HG03095 (cell line): ENCODE data around the gene GABARAPL2.
A peak's percentile ranks its signal among the peaks of the same experiment; 100 is the strongest.
"Not testable (repeated sequence)": the region's sequence is repeated elsewhere in the genome, so short reads cannot be mapped to it uniquely, and the experiment has no call there.

Source experiments
- ATAC-seq: cut with Tn5 transposase; IDR thresholded peaks from one replicate; pipeline ENCODE4 v1.9.1; 2021; ENCODE audit warnings: moderate library complexity; ENCODE audit not compliant: unreplicated experiment

Gene GABARAPL2, protein sequence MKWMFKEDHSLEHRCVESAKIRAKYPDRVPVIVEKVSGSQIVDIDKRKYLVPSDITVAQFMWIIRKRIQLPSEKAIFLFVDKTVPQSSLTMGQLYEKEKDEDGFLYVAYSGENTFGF

DNA sequence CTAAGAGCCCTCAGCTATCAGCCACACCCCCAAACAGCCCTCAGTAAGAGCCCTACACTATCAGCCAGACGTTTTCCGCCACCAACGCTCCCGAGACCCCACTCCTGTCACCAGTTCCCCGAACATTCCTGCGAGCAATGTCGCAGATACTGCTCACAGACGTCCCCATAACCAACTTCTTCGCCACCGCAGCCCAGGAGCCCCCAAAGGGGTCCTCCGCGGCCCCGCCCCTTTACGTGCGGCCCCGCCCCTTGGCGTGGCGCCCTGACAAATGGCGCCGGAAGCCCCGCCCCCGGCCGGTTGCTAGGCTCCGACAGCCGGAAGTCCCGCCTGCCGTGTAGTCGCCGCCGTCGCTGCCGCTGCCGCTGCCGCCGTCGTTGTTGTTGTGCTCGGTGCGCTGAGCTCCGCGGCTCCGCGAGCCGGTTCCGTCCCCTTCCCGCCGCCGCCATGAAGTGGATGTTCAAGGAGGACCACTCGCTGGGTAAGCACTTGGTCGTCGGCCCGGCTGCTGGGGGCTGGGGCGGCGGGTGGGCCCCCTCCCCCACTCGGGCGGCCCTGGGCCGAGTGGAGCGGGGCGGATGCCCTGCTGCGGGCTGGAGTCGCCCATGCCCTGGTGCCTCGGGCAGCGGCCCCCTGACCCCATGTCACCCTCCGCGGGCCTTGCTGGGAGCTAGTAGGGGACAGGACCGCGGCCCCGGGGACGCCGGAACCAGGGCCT, at the start of gene GABARAPL2:
Gene GABARAPL2 (plus strand): TSS at position 340 of the 718 bp plus-strand sequence. CDS start 108 bp downstream, at position 448.
- peak; percentile 60 for ATAC-seq

DNA sequence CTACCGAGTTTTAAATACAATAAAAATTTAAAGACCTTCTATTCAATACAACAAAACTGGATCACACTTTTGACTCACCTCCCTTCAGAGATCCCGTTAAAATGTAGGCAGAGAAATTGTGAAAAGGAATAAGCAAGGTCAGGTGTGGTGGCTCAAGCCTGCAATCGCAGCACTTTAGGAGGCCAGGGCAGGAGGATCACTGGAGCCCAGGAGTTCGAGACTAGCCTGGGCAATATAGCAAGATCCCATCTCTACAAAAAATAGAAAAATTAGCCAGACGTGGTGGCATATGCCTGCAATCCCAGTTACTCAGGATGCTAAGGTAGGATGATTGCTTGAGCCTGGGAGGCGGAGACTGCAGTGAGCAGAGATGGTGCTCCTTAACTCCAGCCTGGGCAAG, 47.0 kb upstream of the GABARAPL2 start:
- no peak for ATAC-seq

DNA sequence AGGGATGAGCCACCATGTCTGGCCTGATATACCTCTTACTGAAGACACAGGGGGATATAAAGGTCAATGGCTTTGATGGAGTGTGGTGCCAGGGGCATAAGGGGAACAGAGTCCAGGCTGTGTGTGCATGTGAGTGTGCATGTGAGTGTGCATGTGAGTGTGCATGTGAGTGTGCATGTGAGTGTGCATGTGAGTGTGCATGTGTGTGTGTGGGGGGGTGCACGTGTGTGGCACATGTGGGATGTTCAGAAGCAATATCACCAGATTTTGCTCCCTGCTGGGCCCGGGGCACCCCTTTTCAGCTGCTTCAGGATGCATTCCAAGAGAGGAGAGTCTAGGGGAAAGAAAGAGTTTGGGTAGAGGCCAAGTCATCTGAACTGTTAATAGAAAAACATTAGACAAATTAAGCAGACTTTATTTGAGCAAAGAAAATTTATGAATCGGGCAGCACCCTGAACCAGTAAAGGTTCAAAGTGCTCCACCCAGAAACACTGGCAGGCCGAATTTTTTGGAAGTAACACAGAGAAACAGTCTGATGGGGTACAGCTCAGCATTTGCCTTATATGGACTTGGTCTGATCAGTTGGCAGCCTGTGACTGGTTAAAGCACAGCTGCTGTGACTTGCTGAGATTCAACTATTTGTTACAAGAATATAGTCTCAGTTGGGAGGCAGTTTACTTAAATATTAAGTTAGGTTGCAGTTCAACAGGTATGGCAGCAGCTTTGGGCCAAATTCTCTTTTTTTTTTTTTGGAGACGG, 40.0 kb upstream of the GABARAPL2 start:
- ATAC-seq = no peak

DNA sequence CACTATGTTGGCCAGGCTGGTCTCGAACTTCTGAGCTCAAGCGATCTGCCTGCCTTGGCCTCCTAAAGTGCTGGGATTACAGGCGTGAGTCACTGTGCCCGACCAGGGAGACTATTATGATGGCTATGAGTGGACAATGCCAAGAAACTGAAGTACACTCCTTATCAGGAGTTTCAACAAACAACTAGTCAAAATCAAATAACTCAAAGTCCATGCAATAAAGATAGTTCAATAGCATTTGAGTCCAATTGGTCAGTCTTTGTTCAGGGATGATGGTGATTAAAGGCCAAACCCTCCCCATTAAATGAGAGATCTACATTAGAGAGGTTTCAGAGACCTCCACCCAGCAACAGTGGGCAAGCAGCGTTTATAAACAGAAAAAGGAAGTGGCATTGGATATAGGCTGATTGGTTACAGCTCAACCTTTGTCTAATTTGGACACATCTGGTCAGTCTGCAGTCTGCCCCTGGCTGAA, 38.3 kb upstream of the GABARAPL2 start:
- ATAC-seq = no peak

DNA sequence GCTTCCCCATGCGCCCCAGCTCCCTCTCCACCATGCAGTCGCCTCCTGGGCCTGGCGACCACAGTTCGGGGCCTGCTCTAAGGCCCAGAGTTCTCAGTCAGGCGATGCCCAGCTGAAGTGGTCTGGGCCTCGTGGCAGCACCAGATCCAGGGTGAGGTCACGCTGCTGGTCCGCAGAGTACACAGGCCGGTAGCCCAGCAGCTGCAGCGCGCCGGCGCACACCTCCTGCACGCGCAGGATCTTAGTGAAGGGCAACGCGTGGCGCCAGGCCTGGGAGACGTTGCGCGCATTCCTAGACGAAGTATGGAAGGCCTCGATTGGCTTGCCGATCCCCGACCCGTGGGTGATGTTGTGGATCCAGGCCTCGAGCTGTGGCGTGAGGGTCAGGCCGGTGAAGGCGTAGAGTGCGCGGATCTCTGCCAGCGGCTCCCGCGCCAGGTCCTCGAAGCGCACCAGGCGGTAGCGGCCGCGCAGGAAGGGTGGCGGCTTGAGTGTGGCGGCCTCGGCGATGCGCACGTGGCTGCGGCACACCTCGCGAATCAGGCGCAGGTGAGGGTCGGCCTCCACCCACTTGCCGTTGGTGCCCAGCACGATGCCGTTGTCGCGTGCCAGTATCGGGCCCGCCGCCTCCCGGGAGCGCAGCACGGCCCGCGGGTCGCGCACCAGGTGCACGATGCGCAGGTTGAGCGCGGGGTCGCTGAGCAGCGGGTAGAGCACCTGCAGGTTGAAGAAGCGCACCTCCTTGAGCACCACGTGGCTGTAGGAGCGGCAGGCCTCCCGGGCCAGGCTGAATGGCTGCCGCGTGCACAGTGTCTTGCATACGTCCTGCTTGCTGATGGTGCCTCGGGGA, 36.9 kb upstream of the GABARAPL2 start:
- ATAC-seq = no peak

DNA sequence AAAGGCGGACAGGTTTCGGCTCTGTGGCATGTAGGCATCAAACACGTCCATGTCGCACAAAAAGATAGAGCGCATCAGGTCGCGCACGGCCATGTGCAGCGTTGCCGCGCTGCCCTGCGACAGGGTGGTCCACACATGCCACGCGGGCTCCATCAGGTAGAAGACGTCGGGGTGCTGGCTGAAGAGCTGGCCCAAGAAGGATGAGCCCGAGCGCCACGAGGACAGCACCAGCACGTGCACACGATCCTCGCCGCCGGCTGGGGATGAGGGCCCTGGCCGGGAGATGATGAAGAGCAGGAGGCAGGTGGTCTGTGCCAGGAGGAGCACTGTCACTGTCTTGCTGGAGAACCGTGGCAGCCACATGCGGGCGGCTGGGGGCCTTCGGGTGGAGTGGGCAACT, 36.2 kb upstream of the GABARAPL2 start:
- ATAC-seq = no peak

DNA sequence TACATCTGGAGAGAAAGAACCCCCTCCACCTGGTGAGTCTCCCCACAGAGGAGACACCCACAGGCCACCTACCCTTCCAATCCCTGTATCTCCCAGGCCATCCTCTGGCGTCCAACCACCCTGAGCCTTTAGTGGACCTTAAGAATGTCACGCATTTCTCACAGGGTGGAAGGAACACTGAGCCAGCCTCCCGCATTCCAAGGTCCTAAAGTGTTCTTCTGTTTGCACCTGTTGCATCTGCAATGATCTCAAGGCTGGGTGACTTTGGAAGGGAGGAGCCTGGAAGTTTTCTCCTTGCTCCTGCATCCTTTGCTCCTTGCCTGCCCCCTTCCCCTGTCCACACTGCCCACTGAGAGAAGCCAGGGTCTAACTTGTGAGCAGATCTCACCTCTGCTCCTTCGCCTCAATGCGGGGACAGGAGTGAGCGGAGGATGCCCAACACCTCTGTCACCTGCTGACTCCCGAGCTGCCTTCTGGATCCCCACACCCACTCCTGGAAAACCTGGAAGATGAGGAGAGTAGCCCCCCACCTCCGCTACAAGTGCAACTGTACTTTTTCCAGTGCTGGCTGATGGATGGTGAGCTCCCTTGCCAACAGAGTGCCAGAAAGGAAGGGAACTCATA, 33.9 kb upstream of the GABARAPL2 start:
- ATAC-seq = no peak

DNA sequence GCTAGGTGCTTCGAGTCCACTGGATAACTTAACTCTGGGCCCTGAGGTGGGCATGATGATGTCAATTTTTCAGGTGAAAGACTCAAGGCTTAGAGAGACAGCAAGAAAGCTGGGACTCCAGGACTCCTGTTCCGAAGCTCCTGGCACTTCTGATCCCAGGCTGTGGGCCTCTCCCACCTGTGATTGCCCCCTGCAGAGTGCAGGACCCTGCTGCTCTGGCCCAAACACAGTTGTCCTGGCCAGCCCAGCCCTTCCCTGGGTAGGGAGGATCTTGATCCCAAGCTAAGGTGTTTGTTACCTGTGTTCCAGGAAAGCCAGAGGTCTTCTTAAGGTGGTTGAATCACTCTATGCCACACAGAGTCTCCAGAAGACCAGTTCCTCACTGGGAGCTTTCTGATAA, 33.4 kb upstream of the GABARAPL2 start:
- ATAC-seq = no peak

DNA sequence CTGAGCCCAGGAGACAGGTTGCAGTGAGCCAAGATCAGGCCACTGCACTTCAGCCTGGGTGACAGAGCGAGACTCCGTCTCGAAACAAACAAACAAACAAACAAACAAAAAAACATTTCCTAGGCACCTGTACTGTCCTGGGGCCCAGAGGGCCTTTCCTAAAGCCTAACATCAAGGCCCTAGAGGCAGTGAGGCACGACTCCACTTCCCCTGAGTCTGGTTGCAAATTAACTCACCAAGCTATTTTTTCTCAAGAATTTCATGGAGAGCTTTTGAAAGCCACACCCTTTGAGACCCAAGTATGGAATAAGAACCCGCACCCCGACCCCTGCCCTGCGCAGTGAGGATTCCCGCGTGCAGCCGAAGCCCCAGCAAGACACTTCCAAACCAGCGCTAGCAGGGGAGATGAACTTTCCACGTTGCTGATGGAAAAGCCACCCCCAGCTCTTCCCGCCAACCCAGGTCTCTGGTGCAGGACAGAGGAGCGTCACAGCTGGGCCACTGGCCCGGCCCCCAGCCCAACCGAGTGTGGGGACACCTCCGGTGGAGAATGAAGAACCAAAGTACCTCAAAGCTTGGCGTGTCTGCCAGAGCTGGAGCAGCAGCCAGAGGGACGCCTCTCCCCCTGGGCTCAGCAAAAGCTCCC, 31.5 kb upstream of the GABARAPL2 start:
- no peak for ATAC-seq

DNA sequence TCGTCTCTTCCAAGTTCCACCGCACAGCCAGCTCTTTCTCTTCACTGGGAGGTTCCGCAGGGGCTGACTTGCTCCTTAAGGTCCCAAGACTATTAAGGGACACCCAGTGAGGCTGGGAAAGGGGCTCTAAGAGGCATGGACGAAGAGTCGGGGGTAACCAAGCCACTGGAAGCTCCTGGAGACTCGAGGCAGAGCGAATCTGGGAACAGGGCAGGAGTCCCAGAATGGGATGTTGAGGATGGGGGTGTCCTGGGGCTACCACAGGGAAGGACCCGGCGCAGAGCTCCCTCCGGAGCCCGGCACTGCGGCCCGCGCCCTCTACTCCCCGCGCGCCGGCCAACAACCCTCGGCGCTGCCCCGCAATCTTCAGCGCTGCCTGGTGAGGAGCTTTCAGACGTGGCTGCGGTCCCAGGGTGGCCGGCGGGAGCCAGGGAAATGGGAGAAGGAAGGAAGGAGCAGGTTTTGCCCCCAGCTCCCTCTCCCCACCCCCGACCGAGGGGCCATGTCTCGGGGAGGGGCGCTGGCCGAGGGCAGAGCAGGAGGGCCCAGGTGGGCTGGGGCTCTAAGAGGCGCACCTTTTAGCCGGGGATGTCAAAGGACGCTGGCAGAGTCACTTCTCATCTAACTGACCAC, 30.9 kb upstream of the GABARAPL2 start:
- ATAC-seq = no peak

DNA sequence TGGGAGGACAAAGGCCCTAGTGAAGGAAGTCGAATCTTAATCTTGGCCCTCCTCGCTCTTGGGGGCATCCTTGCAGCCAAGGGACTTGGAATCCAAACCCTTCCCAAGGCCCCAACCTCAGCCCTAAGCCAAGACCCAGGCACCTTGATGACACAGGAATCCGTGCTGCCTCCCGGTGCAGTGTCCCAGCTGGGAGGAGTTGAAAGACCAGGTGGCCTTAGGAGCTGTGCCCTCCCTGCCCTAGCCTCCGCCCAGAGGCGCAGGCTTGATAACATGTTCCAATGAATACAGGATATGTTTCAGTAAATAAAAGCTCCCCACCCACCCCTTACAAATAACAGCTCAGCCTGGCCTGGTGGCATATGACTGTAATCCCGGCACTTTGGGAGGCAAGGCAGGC, 30.3 kb upstream of the GABARAPL2 start, which contains the start of gene CHST5:
Gene CHST5 (minus strand): TSS at position 208 of the 400 bp plus-strand sequence. CDS start 5,724 bp downstream, outside the sequence.
- ATAC-seq = no peak

DNA sequence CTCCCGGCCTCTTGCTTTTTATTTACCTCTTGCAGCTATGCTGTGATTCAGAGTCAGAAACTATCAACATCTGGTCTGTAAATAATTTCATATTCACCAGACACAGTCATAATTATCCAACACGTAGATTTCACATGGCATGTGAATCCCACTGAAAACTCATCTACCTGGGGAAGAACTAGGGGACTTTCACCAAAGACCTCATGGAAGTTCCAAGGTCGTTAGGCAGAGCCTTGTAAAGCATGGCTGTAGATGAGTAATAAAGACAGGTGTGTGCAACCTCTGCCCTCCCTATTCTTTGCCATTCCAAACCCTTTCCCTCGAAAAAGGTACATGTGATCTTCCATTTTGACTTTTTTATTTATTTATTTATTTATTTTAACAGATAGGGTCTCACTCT, 28.4 kb upstream of the GABARAPL2 start:
- no peak for ATAC-seq

DNA sequence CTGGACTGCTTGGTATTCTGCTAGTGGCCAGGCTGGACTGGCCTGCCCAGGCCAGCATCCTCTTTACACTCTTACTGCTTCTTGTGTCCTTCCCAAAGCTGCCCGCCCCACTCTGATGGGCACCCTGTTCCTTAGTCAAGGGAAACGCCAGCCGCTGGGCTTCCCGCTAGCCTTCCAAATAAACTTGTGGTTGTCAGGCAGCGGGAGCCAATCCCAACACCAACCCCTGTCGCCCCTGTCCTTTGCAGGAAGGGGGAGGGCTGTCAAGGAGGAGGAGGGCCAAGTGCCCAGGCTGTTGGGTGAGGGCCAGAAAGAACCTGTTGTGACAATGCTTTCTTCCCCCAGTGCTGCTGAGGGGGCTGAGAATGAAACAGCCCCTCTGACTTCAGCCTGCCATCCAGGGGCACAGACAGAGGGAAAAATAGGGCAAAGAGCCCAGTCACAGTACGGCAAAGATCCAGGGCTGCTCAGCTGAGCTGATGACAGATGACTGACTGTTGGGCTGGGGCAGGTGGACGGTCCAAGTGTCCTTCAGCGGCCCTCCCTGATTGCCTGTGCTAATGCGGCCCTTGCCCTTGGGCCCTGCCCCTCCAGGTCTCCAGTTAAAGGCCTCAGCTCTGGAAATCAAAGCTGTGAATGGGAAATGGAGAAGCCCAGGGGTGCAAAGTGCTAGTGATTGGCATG, 27.2 kb upstream of the GABARAPL2 start:
- ATAC-seq = not testable (repeated sequence)

DNA sequence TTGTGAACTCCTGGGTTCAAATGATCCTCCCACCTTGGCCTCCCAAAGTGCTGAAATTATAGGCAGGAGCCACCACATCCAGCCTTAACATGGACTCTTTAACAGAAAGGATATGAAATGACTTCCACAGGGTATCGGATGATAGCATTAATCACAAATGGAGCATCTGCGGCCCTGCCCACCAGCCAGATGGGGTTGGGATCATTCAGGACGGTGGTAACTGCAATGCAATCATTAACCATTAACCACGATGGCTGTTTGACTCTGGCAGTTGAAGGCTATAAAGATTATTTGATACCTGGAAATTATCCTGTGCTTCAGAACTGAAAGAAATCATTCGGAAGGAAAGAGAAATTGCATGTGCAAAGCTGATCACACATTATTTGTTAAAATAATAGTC, 24.9 kb upstream of the GABARAPL2 start:
- ATAC-seq = no peak

DNA sequence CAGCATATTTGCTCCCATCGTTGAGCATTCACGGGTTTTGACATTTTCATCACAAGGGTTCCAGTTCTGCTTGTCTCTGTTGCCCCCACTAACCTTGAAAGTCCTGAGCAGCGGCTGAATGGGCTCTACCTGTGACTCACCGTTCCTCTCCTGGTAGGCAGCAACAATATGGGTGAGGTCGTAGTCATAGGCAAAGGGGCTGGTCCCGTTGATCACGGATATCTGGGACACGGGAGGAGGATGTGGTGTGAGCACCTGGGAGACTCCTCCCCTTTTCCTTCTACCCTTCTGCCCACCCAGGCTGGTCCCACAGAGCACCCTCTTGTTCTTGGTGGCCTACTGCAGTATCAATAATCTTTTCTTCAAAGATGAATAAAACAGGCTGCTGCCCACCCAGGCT, 23.7 kb upstream of the GABARAPL2 start:
- ATAC-seq = not testable (repeated sequence)

DNA sequence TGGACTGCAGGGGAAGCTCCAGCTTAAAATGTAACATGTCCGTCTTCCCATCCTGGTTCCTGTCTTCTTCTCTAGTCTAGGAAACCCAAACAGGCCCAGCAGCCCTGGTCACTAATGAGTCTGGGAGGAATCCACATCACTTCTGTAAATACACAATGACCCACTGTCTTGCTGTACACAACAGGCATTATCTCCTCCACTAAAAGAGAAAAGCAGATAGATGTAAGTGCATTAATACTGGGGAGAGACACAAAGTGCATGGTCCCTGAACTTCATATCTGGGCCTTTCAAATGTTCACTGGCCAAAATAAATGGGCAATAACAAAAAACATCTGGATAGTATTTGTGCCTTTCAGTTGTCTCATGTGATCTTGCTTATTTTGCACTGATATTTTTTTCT, 20.3 kb upstream of the GABARAPL2 start:
- not testable (repeated sequence) for ATAC-seq

DNA sequence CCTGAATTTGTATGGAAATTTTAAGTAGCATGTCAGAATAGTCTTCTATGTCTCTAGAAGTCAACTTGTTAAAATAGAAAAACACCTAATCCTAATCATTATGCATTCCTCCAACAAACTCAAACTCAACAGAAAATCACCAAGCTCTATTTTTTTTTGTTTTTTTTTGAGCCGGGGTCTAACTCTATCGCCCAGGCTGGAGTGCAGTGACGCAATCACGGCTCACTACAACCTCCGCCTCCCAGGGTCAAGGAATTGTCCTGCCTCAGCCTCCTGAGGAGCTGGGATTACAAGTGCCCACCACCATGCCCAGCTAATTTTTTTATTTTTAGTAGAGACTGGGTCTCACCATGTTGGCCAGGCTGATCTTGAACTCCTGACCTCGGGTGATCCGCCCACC, 19.9 kb upstream of the GABARAPL2 start:
- ATAC-seq = no peak

DNA sequence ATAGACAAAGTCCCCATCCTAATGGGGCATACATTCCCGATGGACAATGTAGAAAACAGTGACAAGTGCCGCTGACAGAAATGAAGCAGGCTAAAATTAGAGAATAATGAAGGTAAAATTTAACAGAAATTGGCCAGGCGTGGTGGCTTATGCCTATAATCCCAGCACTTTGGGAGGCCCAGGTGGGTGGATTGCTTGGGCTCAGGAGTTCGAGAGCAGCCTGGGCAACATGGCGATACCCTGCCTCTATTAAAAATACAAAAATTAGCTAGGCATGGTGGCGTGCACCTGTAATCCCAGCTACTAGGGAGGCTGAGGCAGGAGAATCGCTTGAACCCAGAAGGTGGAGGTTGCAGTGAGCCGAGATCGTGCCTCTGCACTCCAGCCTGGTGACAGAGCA, 17.7 kb upstream of the GABARAPL2 start:
- ATAC-seq = not testable (repeated sequence)

DNA sequence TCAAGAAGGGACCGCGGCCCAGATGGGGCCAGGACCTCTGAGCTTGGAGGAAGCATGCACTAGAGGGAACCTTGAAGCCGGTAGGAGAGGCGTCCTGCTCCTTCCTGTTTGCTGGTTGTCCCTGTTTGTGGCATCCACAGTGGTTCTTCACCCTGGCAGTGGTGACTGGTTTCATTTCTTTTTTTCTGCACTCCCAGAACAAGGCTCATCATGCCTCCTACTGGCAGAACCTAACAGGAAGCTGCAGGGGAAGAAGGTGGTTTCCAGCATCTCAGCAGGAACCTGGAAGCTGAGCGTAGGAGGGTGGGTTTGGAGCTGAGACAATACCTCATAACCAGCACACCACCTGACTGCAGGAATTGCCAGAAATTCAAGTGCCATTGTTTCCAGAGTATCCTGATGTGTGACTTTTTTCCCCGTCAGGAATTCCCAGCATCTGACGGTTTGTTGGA, 15.9 kb upstream of the GABARAPL2 start:
- ATAC-seq = peak; percentile 57
